SK-N-MC (cell line): ENCODE measurements around the gene RNPS1.

Experiments used
- EZH2 ChIP-seq: fragments of 200-600 bp; sonication (generic); IDR thresholded peaks from one replicate; pipeline ENCODE4 v1.6.1; 2017; ENCODE audit warnings: antibody characterized with exemption
- FOXP2 ChIP-seq: optimal IDR thresholded peaks from 2 replicates; pipeline ENCODE3; 2011; ENCODE audit warnings: mild to moderate bottlenecking, moderate library complexity; ENCODE audit not compliant: insufficient read depth; ENCODE audit errors: extremely low read length, control extremely low read depth
- POLR2AphosphoS5 ChIP-seq: IDR thresholded peaks from 2 replicates; pipeline ENCODE4 v1.6.1; 2012; ENCODE audit warnings: mild to moderate bottlenecking, low read depth, low read length, borderline replicate concordance

DNA sequence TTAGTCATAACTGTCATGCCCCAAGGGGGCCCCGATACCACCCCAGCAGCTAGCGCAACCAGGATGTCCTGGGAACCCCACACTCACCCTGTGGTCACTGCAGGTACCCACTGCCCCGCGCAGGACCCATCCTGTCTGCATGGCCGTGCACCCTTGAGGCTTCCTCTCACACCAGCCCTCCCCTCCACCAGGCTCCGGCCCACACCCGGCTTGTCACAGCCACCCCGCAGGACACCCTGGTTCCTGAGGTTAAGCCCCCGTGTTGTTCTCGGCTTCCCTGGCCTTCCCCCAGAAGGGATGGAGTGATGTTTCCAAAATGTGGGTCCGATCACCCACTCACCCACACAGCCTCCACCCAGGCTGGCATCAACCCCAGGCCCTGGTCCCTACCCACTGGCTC, 24.1 kb downstream of the RNPS1 start:
- TF ChIP-seq EZH2 (no peak), POLR2AphosphoS5 (no peak), FOXP2 (no peak)
